ENCODE measurements around the gene SDF4.

Gene SDF4

DNA sequence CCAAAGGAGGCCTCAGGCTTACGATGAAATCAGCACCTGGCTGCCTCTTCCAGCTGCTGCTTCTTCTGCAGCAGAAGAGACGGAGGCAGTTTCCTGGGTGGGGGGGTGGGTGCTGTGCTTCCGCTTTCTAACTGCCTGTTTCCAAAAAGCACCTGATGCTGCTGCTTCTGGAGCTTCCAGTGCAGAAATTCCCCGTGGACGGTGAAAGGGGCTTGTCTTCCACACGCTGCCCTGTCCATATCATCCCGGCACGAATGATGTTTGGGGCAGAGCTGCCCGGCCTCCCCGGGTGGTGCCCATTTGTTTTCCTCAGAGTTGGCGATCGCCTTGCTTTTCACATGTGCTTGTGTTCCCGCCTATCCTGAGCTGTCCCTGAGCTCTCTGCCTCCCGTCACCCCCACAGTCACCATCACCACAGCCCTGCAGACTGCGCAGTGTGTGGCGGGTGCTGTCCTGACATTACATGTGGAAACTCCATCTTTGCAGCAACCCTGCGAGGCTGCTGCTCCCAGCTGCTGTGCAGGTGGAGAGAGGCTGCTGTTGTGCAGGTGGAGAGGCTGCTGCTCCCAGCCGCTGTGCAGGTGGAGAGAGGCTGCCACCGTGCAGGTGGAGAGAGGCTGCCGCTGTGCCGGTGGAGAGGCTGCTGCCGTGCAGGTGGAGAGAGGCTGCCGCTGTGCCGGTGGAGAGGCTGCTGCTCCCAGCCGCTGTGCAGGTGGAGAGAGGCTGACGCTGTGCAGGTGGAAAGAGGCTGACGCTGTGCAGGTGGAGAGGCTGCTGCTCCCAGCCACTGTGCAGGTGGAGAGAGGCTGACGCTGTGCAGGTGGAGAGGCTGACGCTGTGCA is 56.4 kb downstream of the SDF4 start:
- no peak for DNase-seq

DNA sequence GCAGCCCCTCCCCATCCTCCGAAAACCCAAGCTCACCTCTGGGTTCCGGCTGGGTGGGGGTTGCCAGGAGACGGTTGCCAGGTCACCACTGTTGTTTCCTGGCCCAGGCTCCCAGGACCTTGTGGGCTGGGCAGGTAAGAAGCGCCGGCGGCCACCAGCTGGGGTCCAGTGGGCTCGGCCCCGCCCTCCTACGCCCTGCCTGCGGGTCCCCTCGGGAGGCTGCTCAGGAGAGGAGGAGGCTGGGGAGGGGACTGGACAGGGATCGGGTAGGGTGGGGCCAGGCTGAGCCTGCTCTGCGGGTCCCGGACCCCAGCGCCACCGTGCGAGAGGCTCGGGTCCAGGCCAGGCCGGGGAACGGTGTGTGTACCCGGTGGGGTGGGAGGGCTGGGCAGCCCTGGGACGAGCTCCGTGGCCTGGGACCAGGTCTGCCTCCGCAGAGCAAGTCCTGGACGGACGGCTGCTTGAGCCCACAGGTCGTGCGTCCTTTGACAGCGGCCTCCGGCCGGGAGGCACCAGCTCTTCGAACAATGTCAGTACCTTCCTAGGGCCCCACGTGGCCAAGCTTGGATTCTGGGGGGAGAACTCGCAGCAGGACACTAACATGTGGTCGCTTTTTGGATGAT is 57.9 kb downstream of the SDF4 start, which contains the start of gene TTLL10:
Gene TTLL10, plus strand, starts transcription at position 88 of the 623 bp plus-strand sequence. CDS start 5,336 bp downstream, outside the sequence.
- DNase-seq, result peak; percentile 47

DNA sequence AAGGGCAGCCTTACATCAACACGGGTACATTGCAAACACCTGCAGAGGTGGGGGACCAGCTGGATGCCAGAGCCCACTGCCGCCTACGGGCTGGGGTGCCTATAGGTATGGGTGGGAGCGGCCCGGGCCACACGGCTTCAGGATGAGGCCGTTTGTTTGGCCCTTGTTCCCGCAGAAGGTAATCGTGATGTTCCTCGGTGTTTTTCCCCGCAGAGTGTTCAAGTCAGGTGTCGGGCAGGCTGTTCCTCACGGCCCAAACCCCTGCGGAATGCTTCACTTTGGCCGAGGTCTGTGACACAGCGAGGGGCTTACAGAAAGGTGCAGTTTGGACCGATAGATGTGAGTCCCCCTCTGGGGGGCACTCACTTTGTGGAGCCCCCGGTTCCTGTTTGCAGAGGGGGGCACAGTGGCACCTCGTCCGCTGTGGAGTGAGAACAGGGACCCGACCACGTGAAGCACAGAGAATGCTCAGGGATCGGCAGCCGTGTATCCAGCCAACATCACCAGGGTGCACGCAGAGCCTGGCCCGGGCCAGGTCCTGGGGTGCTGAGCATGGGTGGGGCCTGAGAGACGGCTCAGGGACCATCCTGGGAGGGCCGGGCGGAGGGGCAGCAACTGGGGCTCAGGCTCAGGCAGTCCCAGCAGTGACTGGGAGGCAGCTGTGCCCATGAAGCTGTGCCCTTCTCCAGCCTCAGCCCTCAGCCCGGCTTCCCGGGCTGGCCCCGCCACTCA is 58.6 kb downstream of the SDF4 start:
- DNase-seq, result no peak

DNA sequence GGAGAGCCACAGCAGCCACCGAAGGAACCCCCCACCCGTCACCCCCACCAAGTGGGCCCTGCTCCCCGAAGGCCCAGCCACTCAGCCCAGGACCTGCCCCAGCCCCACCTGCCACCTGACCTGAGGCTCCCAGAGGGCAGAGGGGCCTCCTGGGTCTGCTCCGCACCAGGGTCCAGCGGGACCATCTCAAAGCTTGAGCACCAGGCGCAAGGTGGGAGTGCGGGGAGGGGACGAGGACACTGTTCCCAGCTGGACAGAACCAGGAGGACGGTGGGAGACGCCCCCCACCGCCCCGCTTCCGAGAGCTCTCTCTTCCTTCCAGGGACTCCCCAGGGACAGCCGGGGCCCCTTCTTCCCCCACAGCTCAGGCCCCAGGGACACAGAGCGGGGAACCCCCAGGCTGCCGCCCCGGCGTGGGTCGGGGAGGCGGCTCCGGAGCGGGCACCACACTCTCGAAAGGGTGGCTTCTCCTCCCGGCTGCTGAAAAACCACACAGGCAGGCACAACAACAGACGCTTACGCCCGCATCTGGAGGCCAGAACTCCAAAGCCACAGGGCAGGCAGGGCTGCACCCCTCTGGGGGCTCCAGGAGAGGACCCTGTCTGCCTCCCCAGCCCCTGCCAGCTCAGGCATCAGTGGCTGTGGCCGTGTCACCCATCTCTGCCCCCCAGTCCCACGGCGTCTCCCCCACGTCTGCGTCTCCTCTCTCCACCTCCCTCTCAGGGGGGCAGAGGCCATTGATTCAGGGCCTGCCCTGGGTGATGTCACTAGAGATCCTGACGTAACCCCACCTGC is 60.1 kb downstream of the SDF4 start:
- peak; percentile 50 for DNase-seq

DNA sequence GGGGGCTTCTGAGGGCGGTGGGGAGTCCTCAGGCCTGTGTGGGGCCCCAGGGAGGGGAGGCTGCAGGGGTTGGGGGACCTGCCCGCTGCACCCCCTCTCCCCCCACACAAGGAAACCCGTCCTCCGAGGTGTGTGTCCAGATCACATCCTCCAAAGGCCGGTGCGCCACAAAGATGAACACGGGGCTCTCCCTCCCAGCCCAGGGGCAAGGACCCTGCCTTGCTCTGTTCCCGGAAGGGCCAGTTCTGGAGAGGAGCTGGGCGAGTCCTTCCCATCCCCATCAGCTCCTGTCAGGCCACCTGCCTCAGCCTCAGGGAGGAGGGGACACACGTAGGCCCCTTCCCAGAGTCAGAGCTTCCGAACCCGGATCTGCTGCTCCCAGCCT is 60.6 kb downstream of the SDF4 start:
- no peak for DNase-seq

DNA sequence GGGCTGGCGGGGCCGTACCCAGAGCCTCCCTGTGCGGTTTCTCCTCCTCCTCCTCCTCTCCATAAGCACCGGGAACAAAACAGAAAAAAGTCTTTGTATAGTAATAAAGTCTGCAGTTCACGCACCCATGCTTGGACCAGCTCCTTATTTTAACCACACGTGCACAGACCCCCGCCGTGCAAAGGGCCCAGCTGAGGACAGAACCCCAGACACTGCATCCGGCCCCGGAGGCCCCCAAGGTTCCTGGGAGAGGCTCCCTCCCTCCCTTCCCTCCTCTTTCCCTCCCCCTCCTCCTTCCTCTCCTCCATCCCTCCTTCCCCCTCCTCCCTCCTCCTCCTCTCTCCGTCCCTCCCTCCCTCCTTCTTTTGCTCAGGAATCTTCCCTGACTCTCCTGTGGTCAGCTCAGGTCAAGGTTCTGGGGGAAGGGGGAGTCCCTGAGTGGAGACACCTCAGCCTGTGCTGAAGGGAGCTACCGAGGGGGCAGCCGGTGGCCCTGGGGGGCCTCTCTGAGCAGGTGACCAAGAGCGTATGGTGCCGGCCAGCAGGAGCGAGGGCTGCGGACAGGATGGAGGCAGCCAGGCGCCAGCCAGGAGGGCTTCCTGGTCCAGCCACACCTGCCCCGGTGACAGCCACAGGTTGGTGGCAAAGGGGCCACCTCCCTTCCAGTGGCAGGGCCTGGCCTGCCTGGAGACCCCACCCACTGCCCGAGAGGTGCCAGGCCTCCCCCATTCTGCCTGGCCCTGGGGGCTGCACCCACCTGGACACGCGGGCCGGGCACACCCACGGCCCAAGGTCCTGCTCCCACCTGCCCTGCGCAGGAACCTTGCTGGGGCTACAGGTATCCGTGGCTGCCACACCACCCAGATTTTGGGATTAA is 61.3 kb downstream of the SDF4 start:
- DNase-seq, result no peak

DNA sequence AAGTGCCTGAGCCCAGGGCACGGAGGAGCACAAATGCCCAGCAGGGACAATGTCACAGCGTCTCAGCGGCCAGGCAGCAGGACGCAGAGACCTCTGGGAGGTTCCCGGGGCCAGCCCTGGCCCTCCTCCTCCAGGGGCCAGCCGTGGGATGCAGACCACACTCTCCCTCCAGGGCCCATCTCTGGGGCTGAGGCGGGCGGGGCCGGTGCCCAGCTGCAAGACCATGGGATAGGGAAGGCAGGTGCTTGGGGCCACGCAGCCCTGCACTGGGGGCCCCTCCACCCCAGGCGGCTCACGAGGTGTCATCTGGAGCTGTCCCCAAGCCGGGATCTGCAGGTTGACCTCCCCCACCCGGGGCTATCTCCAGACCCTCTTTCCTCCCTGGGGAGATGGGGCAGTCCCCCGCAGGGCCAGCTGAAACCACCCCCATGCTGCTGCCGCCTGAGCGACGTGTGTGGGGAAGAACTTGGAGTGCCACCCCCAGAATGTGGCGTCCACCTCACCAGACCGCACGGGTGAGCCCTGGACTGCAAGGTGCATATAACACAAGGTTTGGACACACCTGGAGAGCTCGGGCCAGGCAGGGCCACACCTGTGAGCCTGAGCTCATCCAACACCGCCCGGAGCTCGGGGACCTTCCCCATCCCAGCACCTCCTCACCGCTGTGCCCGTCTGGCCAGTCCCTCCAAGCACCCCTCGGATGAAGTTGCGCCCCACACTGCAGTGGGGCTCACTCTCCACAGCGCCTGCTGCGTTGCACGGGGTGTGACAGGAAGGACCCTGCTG is 62.2 kb downstream of the SDF4 start:
- no peak for DNase-seq

DNA sequence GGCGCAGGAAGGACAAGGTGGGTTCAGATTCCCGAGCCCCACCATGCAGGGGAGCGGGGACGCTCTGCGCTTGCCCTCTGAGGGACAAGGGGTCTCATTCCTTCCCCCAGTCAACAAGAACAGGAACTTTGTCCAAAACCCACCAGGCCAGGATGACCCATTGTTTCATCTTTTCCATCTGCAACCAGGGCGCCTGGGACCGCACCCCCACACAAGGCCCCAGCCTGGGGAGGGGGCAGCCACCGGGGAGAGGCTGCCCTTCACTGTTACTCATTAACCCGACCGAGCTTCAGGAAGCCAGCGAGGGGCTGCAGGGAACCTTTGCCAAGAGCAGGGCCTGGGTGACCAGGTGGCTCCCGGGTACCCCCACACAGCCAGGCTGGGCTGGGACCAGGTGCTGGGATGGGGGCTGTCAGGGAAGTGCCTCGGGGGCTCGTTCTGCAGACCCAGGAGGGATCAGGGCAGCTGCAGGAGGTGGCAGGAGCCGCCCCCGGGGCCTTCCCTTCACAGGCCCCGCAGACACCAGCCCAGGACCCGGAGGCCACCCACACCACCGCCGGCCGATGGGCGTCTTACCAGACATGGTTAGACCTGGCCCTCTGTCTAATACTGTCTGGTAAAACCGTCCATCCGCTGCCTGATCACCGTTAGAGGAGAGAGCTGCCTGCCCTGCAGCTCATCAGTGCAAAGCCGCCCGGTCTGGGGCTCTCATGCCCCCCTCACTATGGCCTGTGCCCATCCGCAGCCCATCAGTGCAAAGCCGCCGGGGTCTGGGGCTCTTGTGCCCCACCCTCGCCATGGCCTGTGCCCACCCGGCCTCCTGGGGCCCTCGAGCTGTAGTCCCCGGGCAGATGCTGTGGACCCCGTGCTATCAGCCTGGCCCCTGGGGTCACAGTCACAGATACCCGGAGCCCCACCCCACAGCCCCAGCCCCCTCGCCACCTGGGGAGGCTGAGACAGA is 63.1 kb downstream of the SDF4 start:
- no peak for DNase-seq

DNA sequence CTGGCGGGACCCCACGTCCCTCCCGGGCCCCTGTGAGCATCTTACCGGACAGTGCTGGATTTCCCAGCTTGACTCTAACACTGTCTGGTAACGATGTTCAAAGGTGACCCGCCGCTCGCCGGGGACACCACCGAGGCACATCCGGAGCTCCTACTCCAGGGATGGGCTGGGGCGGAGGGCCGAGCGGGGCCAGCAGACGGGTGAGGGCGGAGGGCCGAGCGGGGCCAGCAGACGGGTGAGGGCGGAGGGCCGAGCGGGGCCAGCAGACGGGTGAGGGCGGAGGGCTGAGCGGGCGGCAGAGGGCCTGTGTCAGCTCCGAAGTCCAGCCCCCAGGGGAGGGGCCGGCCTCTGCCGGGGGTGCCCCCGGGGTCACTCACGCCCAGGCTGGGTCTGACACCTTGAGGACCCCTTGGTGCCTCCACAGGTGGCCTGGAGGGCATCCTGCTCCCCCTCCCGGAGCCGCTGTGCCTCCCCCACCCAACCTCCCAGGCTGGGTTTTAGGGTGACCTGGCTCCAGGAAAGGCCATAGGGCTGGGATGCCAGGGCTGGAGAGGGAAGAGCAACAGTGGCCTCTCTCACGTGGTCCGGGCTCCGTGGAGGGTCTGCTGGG is 63.9 kb downstream of the SDF4 start:
- no peak for DNase-seq

DNA sequence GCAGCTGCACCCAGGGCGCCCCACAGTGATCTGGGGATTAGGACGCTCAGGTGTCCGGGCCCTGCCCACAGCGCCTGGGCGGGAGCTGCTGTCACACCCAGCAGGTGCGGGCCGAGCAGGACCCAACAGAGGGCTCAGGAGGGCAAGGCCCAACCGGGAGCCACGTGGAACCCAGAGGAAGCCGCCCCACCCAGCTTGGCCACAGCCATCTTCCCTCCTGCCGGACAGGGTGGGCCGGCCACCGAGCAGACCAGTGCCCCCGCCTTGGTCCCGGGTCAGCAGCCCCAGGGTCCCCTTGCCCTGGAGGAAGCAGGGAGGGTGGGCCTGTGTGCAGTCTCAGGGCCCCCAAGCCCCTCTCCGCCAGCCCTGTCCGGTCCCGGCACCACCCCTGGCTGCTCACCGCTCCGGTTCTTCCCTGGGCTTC is 64.4 kb downstream of the SDF4 start:
- DNase-seq, result no peak

All from stimulated activated CD8-positive, alpha-beta memory T cell treated with anti-CD3 and anti-CD28 coated beads, Interleukin-4, amount 100 ng/mL, for 48 hours (primary cell).